AG08395 (cell line): ENCODE measurements around the gene TCF7L2.
A peak's percentile ranks its signal among the peaks of the same experiment; 100 is the strongest.
"Not testable (repeated sequence)": the region's sequence is repeated elsewhere in the genome, so short reads cannot be mapped to it uniquely, and the experiment has no call there.

Experiments
- DNase-seq: peaks from one replicate; pipeline ENCODE4 v3.0.0; 2012; ENCODE audit warnings: mixed read lengths, low spot score

The TCF7L2 gene

GRCh38 chr10:113095419-113096127 is 145.5 kb downstream of the TCF7L2 start:
- DNase-seq: no peak

GRCh38 chr10:113096128-113096996 is 146.3 kb downstream of the TCF7L2 start:
- DNase-seq: no peak

GRCh38 chr10:113097036-113097435 is 147.0 kb downstream of the TCF7L2 start:
- DNase-seq: no peak

GRCh38 chr10:113099431-113100183 is 149.6 kb downstream of the TCF7L2 start:
- no peak for DNase-seq

- DNase-seq: no peak
Observed at GRCh38 chr10:113100281-113100680, 150.2 kb downstream of the TCF7L2 start.

- DNase-seq: peak; percentile 73
Observed at GRCh38 chr10:113103131-113103840, 153.2 kb downstream of the TCF7L2 start.

GRCh38 chr10:113104047-113104446 is 154.0 kb downstream of the TCF7L2 start:
- DNase-seq: peak; percentile 40

- no peak for DNase-seq
Observed at GRCh38 chr10:113108194-113108835, 158.3 kb downstream of the TCF7L2 start.

- DNase-seq: no peak
Observed at GRCh38 chr10:113108948-113109347, 158.9 kb downstream of the TCF7L2 start.

GRCh38 chr10:113109482-113109881 is 159.4 kb downstream of the TCF7L2 start:
- not testable (repeated sequence) for DNase-seq

- no peak for DNase-seq
Observed at GRCh38 chr10:113111260-113111659, 161.2 kb downstream of the TCF7L2 start.

- DNase-seq: peak; percentile 71
Observed at GRCh38 chr10:113111900-113112853, 162.1 kb downstream of the TCF7L2 start.

GRCh38 chr10:113113241-113113640 is 163.2 kb downstream of the TCF7L2 start:
- no peak for DNase-seq

- no peak for DNase-seq
Observed at GRCh38 chr10:113113918-113114317, 163.9 kb downstream of the TCF7L2 start.

GRCh38 chr10:113115556-113115955 is 165.5 kb downstream of the TCF7L2 start:
- DNase-seq: no peak

- DNase-seq: no peak
Observed at GRCh38 chr10:113118882-113119281, 168.8 kb downstream of the TCF7L2 start.

GRCh38 chr10:113119801-113120200 is 169.8 kb downstream of the TCF7L2 start:
- no peak for DNase-seq

- DNase-seq: no peak
Observed at GRCh38 chr10:113121153-113121552, 171.1 kb downstream of the TCF7L2 start.

- DNase-seq: no peak
Observed at GRCh38 chr10:113122947-113123346, 172.9 kb downstream of the TCF7L2 start.

- no peak for DNase-seq
Observed at GRCh38 chr10:113124724-113125123, 174.7 kb downstream of the TCF7L2 start.
